ENCODE measurements around the gene LRRC47. TPM values are rescaled to one million over a fixed set of nuclear protein-coding genes. Genes with fewer than 3 reads are reported as not detected.

The LRRC47 gene
- polyA plus RNA-seq (2013, experiment 1 of 2) = 33.5 TPM
- polyA plus RNA-seq (2013, experiment 2 of 2) = 30.8 TPM

DNA sequence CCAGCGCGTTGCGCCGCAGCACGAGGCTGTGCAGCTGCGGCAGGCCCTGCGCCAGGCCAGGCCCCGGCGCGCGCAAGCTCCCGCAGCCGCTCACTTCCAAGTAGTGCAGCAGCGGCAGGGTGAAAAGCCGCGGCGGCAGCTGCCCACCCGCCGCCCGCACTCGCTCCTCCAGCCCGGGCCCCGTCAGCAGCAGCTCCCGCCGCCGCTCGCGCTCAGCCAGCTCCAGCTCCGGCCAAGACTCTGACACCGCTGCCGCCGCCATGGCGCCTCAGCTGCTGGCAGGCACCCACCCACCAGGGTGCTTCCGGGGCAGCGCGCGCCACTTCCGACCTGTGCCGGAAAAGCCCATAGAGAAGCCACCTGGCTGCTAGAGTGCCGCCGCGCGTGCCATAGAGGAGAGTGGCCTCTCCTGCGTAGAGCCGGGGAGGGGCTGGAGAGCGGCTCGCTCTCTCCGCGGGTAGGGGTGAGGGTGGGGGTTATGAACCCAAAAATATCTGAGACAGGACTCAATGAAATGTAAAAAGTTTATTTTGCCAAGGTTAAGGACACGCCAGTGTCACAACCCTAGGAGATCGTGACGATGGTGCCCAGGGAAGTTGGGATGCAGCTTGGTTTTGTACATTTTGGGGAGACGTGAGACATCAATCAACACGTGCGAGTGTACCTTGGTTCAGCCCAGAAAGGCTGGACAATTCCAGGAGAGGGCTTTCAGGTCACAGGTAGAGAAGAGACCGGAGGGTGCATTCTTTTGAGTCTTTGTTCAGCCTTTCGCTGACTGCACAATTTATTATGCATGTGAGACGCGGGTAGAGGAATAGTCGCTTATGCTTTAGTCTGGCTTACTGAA lies at the start of gene LRRC47:
Gene LRRC47, minus strand, starts transcription at position 284 of the 847 bp plus-strand sequence. Its CDS starts 22 bp downstream, at position 262.
- H3K4me3 ChIP-seq (ENCODE audit: extremely low read depth, insufficient read depth, low read length, poor library complexity, severe bottlenecking) = peak within 1 kb of the TSS; percentile 79
- no peak within 1 kb of the TSS for H3K27ac ChIP-seq (ENCODE audit: low read depth, low read length, severe bottlenecking)
- WGBS, 2 experiments (ENCODE audit: insufficient coverage in 2 of 2) = 9 to 10% methylated on average over 48 to 56 of the region's 60 CpGs
- no peaks in the 10 kb centered on the region for H3K9me3 ChIP-seq (ENCODE audit: control insufficient read depth, low read length)
- H3K36me3 ChIP-seq (ENCODE audit: control insufficient read depth, insufficient read depth, low read length) = peaks cover 14% of the 10 kb centered on the region
- H3K4me1 ChIP-seq (ENCODE audit: control insufficient read depth, insufficient read depth, low read length, poor library complexity, severe bottlenecking) = peaks cover 6% of the 10 kb centered on the region

- no peak overlapping the region for H3K27ac ChIP-seq (ENCODE audit: low read depth, low read length, severe bottlenecking)
- WGBS, 2 experiments (ENCODE audit: insufficient coverage in 2 of 2) = 91 to 100% methylated on average over 5 to 8 of the region's 9 CpGs
- H3K9me3 ChIP-seq (ENCODE audit: control insufficient read depth, low read length) = no peaks in the 10 kb centered on the region
- H3K4me1 ChIP-seq (ENCODE audit: control insufficient read depth, insufficient read depth, low read length, poor library complexity, severe bottlenecking) = no peaks in the 10 kb centered on the region
- no peak overlapping the region for H3K4me3 ChIP-seq (ENCODE audit: extremely low read depth, insufficient read depth, low read length, poor library complexity, severe bottlenecking)
- peaks cover 69% of the 10 kb centered on the region for H3K36me3 ChIP-seq (ENCODE audit: control insufficient read depth, insufficient read depth, low read length)
These were observed 46.6 kb upstream of the LRRC47 start for GRCh38 chr1:3842912-3843311.

- Histone ChIP-seq H3K27ac (ENCODE audit: low read depth, low read length, severe bottlenecking) (no peak overlapping the region), H3K36me3 (ENCODE audit: control insufficient read depth, insufficient read depth, low read length) (peaks cover 71% of the 10 kb centered on the region), H3K4me1 (ENCODE audit: control insufficient read depth, insufficient read depth, low read length, poor library complexity, severe bottlenecking) (no peaks in the 10 kb centered on the region), H3K9me3 (ENCODE audit: control insufficient read depth, low read length) (peaks cover 8% of the 10 kb centered on the region), H3K4me3 (ENCODE audit: extremely low read depth, insufficient read depth, low read length, poor library complexity, severe bottlenecking) (no peak overlapping the region)
- 91 to 97% methylated on average over 5 to 7 of the region's 7 CpGs for WGBS, 2 experiments (ENCODE audit: insufficient coverage in 2 of 2)
These were observed 45.2 kb upstream of the LRRC47 start for GRCh38 chr1:3841491-3841890.

GRCh38 chr1:3838788-3839187 lies 42.5 kb upstream of the LRRC47 start:
- Histone ChIP-seq H3K27ac (ENCODE audit: low read depth, low read length, severe bottlenecking) (no peak overlapping the region), H3K9me3 (ENCODE audit: control insufficient read depth, low read length) (peaks cover 8% of the 10 kb centered on the region), H3K4me3 (ENCODE audit: extremely low read depth, insufficient read depth, low read length, poor library complexity, severe bottlenecking) (no peak overlapping the region), H3K36me3 (ENCODE audit: control insufficient read depth, insufficient read depth, low read length) (peaks cover 70% of the 10 kb centered on the region), H3K4me1 (ENCODE audit: control insufficient read depth, insufficient read depth, low read length, poor library complexity, severe bottlenecking) (no peaks in the 10 kb centered on the region)
- 90 to 94% methylated on average over 10 to 11 of the region's 11 CpGs for WGBS, 2 experiments (ENCODE audit: insufficient coverage in 2 of 2)

DNA sequence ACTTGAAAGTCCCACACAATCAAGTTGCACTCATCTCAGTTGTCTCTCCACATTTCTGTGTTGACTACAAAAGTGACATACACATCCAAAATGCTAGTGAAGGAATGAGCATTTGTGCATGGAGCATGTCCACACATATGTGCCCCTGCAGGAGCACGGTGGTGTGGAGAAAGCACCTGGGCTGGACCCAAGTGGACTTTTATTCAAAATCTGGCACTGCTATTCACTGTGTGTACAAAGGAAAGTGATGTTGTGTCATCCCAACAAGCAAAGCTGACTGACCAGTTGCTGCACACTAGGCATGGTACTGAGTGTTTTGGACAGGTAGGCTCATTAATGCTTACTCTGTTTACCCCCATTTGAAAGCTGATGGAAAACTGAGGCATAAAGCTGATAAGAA lies 41.4 kb upstream of the LRRC47 start:
- Histone ChIP-seq H3K27ac (ENCODE audit: low read depth, low read length, severe bottlenecking) (no peak overlapping the region), H3K4me3 (ENCODE audit: extremely low read depth, insufficient read depth, low read length, poor library complexity, severe bottlenecking) (no peak overlapping the region), H3K36me3 (ENCODE audit: control insufficient read depth, insufficient read depth, low read length) (peaks cover 68% of the 10 kb centered on the region)

GRCh38 chr1:3837200-3837599 lies 40.9 kb upstream of the LRRC47 start:
- WGBS, 2 experiments (ENCODE audit: insufficient coverage in 2 of 2) = 90% methylated on average over 2 of the region's 6 CpGs; no CpG with 5 or more reads in 1 of the 2 experiments

More for the DNA sequence above, 41.4 kb upstream of the LRRC47 start:
- 90 to 100% methylated on average over 1 of the region's 1 CpG for WGBS, 2 experiments (ENCODE audit: insufficient coverage in 2 of 2)
- Histone ChIP-seq H3K4me1 (ENCODE audit: control insufficient read depth, insufficient read depth, low read length, poor library complexity, severe bottlenecking) (no peaks in the 10 kb centered on the region), H3K9me3 (ENCODE audit: control insufficient read depth, low read length) (peaks cover 8% of the 10 kb centered on the region)

GRCh38 chr1:3836421-3836820 lies 40.1 kb upstream of the LRRC47 start:
- 93 to 100% methylated on average over 3 to 6 of the region's 11 CpGs for WGBS, 2 experiments (ENCODE audit: insufficient coverage in 2 of 2)
- H3K4me1 ChIP-seq (ENCODE audit: control insufficient read depth, insufficient read depth, low read length, poor library complexity, severe bottlenecking) = no peaks in the 10 kb centered on the region
- no peak overlapping the region for H3K27ac ChIP-seq (ENCODE audit: low read depth, low read length, severe bottlenecking)
- peaks cover 8% of the 10 kb centered on the region for H3K9me3 ChIP-seq (ENCODE audit: control insufficient read depth, low read length)
- peaks cover 77% of the 10 kb centered on the region for H3K36me3 ChIP-seq (ENCODE audit: control insufficient read depth, insufficient read depth, low read length)
- no peak overlapping the region for H3K4me3 ChIP-seq (ENCODE audit: extremely low read depth, insufficient read depth, low read length, poor library complexity, severe bottlenecking)

More at GRCh38 chr1:3837200-3837599, 40.9 kb upstream of the LRRC47 start:
- Histone ChIP-seq H3K27ac (ENCODE audit: low read depth, low read length, severe bottlenecking) (no peak overlapping the region), H3K4me3 (ENCODE audit: extremely low read depth, insufficient read depth, low read length, poor library complexity, severe bottlenecking) (no peak overlapping the region), H3K4me1 (ENCODE audit: control insufficient read depth, insufficient read depth, low read length, poor library complexity, severe bottlenecking) (no peaks in the 10 kb centered on the region), H3K9me3 (ENCODE audit: control insufficient read depth, low read length) (peaks cover 8% of the 10 kb centered on the region), H3K36me3 (ENCODE audit: control insufficient read depth, insufficient read depth, low read length) (peaks cover 72% of the 10 kb centered on the region)

DNA sequence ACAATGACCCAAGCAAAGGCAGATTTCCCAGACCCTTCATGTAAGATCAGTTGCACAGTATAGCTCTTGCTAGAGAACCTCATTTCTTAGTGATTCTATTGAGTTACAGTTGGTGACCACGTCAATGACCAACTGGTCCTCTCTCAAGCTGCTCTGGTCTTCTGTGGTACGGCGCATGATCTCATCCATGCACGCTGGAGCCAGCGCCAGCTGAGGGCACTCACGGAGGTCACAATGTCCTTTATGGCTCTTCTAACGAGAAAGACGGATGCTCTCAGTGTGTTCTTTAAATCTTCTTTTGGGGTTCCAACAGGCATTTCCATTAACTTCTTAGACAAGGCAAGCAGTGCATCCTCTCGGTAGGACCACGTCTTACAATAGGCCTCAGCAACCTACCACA lies 38.4 kb upstream of the LRRC47 start:
- peaks cover 8% of the 10 kb centered on the region for H3K9me3 ChIP-seq (ENCODE audit: control insufficient read depth, low read length)
- 90 to 93% methylated on average over 9 of the region's 10 CpGs for WGBS, 2 experiments (ENCODE audit: insufficient coverage in 2 of 2)
- H3K4me3 ChIP-seq (ENCODE audit: extremely low read depth, insufficient read depth, low read length, poor library complexity, severe bottlenecking) = no peak overlapping the region
- H3K36me3 ChIP-seq (ENCODE audit: control insufficient read depth, insufficient read depth, low read length) = peaks cover 75% of the 10 kb centered on the region
- no peaks in the 10 kb centered on the region for H3K4me1 ChIP-seq (ENCODE audit: control insufficient read depth, insufficient read depth, low read length, poor library complexity, severe bottlenecking)
- H3K27ac ChIP-seq (ENCODE audit: low read depth, low read length, severe bottlenecking) = no peak overlapping the region

DNA sequence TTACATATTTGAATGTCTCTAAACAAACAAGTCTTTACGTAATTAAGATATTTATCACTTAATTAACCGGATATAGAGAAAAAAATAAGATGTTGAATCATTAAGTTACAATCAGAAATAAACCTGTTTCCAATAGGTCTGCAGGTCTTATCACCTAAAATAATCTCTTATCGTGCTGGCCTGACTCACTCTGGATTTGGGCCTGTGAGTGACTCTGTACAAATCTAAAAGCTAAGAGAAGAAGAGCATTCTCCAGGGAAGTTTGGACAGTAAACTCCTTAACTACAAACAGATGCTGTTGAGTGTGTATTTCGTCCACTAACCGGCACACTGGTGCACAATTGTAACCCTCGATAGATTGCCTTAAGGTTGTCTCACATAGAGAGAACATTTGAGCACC lies 35.4 kb upstream of the LRRC47 start:
- Histone ChIP-seq H3K9me3 (ENCODE audit: control insufficient read depth, low read length) (no peaks in the 10 kb centered on the region), H3K4me1 (ENCODE audit: control insufficient read depth, insufficient read depth, low read length, poor library complexity, severe bottlenecking) (no peaks in the 10 kb centered on the region), H3K27ac (ENCODE audit: low read depth, low read length, severe bottlenecking) (no peak overlapping the region), H3K4me3 (ENCODE audit: extremely low read depth, insufficient read depth, low read length, poor library complexity, severe bottlenecking) (no peak overlapping the region), H3K36me3 (ENCODE audit: control insufficient read depth, insufficient read depth, low read length) (peaks cover 61% of the 10 kb centered on the region)
- 100% methylated on average over 3 of the region's 6 CpGs; no CpG with 5 or more reads in 1 of the 2 experiments for WGBS, 2 experiments (ENCODE audit: insufficient coverage in 2 of 2)

- 91 to 93% methylated on average over 5 to 8 of the region's 8 CpGs for WGBS, 2 experiments (ENCODE audit: insufficient coverage in 2 of 2)
- H3K4me3 ChIP-seq (ENCODE audit: extremely low read depth, insufficient read depth, low read length, poor library complexity, severe bottlenecking) = no peak overlapping the region
- H3K4me1 ChIP-seq (ENCODE audit: control insufficient read depth, insufficient read depth, low read length, poor library complexity, severe bottlenecking) = no peaks in the 10 kb centered on the region
- peaks cover 46% of the 10 kb centered on the region for H3K36me3 ChIP-seq (ENCODE audit: control insufficient read depth, insufficient read depth, low read length)
- H3K9me3 ChIP-seq (ENCODE audit: control insufficient read depth, low read length) = no peaks in the 10 kb centered on the region
- H3K27ac ChIP-seq (ENCODE audit: low read depth, low read length, severe bottlenecking) = no peak overlapping the region
These were observed 32.1 kb upstream of the LRRC47 start for GRCh38 chr1:3828391-3828790.

DNA sequence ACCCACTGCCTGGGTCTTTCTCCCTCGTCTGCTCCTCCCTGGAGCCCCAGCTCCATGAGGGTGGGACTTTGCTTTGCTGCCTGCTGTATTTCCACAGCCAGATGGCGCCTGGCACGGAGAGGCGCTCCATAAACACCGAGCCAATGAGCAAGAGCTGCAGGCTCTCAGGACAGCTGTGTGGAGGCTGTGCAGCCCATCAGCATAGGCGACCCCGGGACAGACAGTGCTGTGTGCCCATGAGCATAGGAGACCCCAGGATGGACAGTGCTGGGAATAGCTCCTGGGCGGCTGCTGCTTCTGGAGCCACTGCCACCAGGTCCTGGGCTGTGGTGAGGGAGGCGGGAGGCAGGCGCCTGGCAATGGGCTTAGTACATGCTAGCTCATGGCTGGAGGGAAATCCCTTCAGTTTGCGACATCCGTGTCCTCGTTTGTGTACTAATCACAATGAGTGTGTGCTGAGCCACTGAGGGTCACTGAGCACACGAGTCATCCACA lies 31.6 kb upstream of the LRRC47 start:
- no peaks in the 10 kb centered on the region for H3K9me3 ChIP-seq (ENCODE audit: control insufficient read depth, low read length)
- H3K4me3 ChIP-seq (ENCODE audit: extremely low read depth, insufficient read depth, low read length, poor library complexity, severe bottlenecking) = no peak overlapping the region
- H3K36me3 ChIP-seq (ENCODE audit: control insufficient read depth, insufficient read depth, low read length) = peaks cover 45% of the 10 kb centered on the region
- WGBS, 2 experiments (ENCODE audit: insufficient coverage in 2 of 2) = 87% methylated on average over 12 to 14 of the region's 14 CpGs
- peak overlapping the region; percentile 49 for H3K27ac ChIP-seq (ENCODE audit: low read depth, low read length, severe bottlenecking)
- no peaks in the 10 kb centered on the region for H3K4me1 ChIP-seq (ENCODE audit: control insufficient read depth, insufficient read depth, low read length, poor library complexity, severe bottlenecking)

Data from mesodermal cell (in vitro differentiated cells).